ENCODE data around the gene ZNF791. TPM values are rescaled to one million over a fixed set of nuclear protein-coding genes. Genes with fewer than 3 reads are reported as not detected.

The ZNF791 gene
- total RNA-seq, 1 experiment from 2014 or later, result 15.2 TPM

DNA sequence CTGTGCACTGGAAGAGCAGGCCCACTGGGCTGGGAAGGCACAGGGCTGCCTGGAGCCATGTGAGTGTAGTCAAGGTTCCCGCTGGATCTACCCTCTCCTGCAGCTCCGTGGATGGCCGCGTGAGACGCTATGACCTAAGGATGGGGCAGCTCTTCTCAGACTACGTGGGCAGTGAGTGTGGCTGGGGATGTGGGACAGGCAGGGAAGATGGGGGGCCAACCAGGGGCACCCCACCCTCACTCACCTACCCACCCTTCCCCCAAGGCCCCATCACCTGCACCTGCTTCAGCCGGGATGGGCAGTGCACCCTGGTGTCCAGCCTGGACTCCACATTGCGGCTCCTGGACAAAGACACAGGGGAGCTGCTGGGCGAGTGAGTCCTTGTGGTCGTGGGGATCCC is 62.0 kb downstream of the ZNF791 start:
- no peak overlapping the region for H3K4me3 Mint-ChIP-seq (ENCODE audit: unreplicated experiment)
- no peaks in the 10 kb centered on the region for H3K9me3 ChIP-seq
- ChIA-PET POLR2A (interaction anchor here (0.7 kb wide), 1 partner anchor 24 kb away, joined by 11 read pairs; the partner anchor contains the start of gene FBXW9), CTCF (interaction anchor here (0.6 to 1.4 kb wide), 3 partner anchors 9 to 33 kb away, joined by 3 to 5 read pairs (median 4); no protein-coding TSS in a partner anchor)
- no peak overlapping the region for H3K27ac Mint-ChIP-seq (ENCODE audit: unreplicated experiment)
- intact Hi-C loops (cut with micrococcal nuclease; ENCODE audit: unreplicated experiment), result loop anchor here (1.0 kb wide), 1 partner anchor 108 kb away; no protein-coding TSS in a partner anchor
- BruUV-seq (replicated peaks), result no TSS peak
- H3K4me1 Mint-ChIP-seq (ENCODE audit: low read depth, unreplicated experiment), result no peaks in the 10 kb centered on the region
- H3K4me3 ChIP-seq (ENCODE audit: low read depth, low read length), result no peak overlapping the region
- H3K27me3 Mint-ChIP-seq (ENCODE audit: insufficient read depth, unreplicated experiment), result no peaks in the 10 kb centered on the region
- peaks cover 13% of the 10 kb centered on the region for H3K36me3 ChIP-seq (ENCODE audit: control insufficient read depth, insufficient read depth, low read length)
- TF ChIP-seq CTCF (IDR thresholded peaks at IDR 0.05; ENCODE audit: insufficient read depth in 1 of 2, low read depth in 1 of 2, low read length in 1 of 2, severe bottlenecking in 1 of 2, unreplicated experiment in 1 of 2), result no peak
- H3K36me3 Mint-ChIP-seq (ENCODE audit: insufficient read depth, unreplicated experiment), result peaks cover 83% of the 10 kb centered on the region
- no peaks in the 10 kb centered on the region for H3K27me3 ChIP-seq (replicated peaks; ENCODE audit: control insufficient read depth, insufficient read depth, low read length)
- H3K4me1 ChIP-seq, result peaks cover 6% of the 10 kb centered on the region; the same call in 1 of the 2 replicates
- no peaks in the 10 kb centered on the region for H3K9me3 Mint-ChIP-seq (ENCODE audit: unreplicated experiment)
- no peak for DNase-seq

DNA sequence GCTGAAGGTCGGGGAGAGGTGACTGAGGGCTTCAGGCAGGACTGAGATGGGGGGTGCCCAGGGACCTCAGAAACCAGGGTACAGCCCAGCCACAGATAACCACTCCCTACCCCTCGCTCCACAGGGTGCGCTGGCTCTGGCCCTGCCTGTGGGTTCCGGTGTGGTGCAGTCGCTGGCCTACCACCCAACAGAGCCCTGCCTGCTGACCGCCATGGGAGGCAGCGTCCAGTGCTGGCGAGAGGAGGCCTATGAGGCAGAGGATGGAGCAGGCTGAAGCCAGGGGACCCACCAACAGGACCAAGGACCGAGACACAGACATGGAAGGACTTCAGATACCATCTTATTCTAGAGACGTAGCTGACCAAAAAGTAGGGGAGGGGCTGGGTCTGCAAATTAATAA is 64.7 kb downstream of the ZNF791 start:
- no peaks in the 10 kb centered on the region for H3K27me3 ChIP-seq (replicated peaks; ENCODE audit: control insufficient read depth, insufficient read depth, low read length)
- DNase-seq, result no peak
- H3K36me3 Mint-ChIP-seq (ENCODE audit: insufficient read depth, unreplicated experiment), result peaks cover 90% of the 10 kb centered on the region
- no peak overlapping the region for H3K4me3 ChIP-seq (ENCODE audit: low read depth, low read length)
- no peak overlapping the region for H3K27ac Mint-ChIP-seq (ENCODE audit: unreplicated experiment)
- TF ChIP-seq CTCF (IDR thresholded peaks at IDR 0.05; ENCODE audit: insufficient read depth in 1 of 2, low read depth in 1 of 2, low read length in 1 of 2, severe bottlenecking in 1 of 2, unreplicated experiment in 1 of 2), result no peak
- ChIA-PET POLR2A (no interaction called here), CTCF (no interaction called here)
- H3K36me3 ChIP-seq (ENCODE audit: control insufficient read depth, insufficient read depth, low read length), result peaks cover 16% of the 10 kb centered on the region
- no peaks in the 10 kb centered on the region for H3K4me1 ChIP-seq
- H3K4me3 Mint-ChIP-seq (ENCODE audit: unreplicated experiment), result no peak overlapping the region
- no TSS peak for BruUV-seq (replicated peaks)
- intact Hi-C loops (cut with micrococcal nuclease; ENCODE audit: unreplicated experiment), result no loop called here
- no peaks in the 10 kb centered on the region for H3K9me3 Mint-ChIP-seq (ENCODE audit: unreplicated experiment)
- no peaks in the 10 kb centered on the region for H3K4me1 Mint-ChIP-seq (ENCODE audit: low read depth, unreplicated experiment)
- no peaks in the 10 kb centered on the region for H3K27me3 Mint-ChIP-seq (ENCODE audit: insufficient read depth, unreplicated experiment)
- no peaks in the 10 kb centered on the region for H3K9me3 ChIP-seq

- Mint-ChIP-seq H3K9me3 (ENCODE audit: unreplicated experiment) (no peaks in the 10 kb centered on the region), H3K4me3 (ENCODE audit: unreplicated experiment) (no peak overlapping the region), H3K36me3 (ENCODE audit: insufficient read depth, unreplicated experiment) (peaks cover 87% of the 10 kb centered on the region), H3K27ac (ENCODE audit: unreplicated experiment) (peak overlapping the region; percentile 82), H3K4me1 (ENCODE audit: low read depth, unreplicated experiment) (no peaks in the 10 kb centered on the region), H3K27me3 (ENCODE audit: insufficient read depth, unreplicated experiment) (no peaks in the 10 kb centered on the region)
- ChIA-PET POLR2A (no interaction called here), CTCF (interaction anchor here (1.0 to 1.6 kb wide), 2 partner anchors 171 to 197 kb away, joined by 3 to 7 read pairs; no protein-coding TSS in a partner anchor)
- Histone ChIP-seq H3K36me3 (ENCODE audit: control insufficient read depth, insufficient read depth, low read length) (peaks cover 16% of the 10 kb centered on the region), H3K4me3 (ENCODE audit: low read depth, low read length) (no peak overlapping the region), H3K27me3 (replicated peaks; ENCODE audit: control insufficient read depth, insufficient read depth, low read length) (no peaks in the 10 kb centered on the region), H3K9me3 (no peaks in the 10 kb centered on the region), H3K4me1 (no peaks in the 10 kb centered on the region)
- no TSS peak for BruUV-seq (replicated peaks)
- intact Hi-C loops (cut with micrococcal nuclease; ENCODE audit: unreplicated experiment), result no loop called here
- DNase-seq, result no peak
- TF ChIP-seq CTCF (IDR thresholded peaks at IDR 0.05; ENCODE audit: insufficient read depth in 1 of 2, low read depth in 1 of 2, low read length in 1 of 2, severe bottlenecking in 1 of 2, unreplicated experiment in 1 of 2), result no peak
Observed at GRCh38 chr19:12675940-12676339, 65.2 kb downstream of the ZNF791 start.
